Measurements from ENCODE around the gene NDUFA12.
"Not testable (repeated sequence)": the region's sequence is repeated elsewhere in the genome, so short reads cannot be mapped to it uniquely, and the experiment has no call there.

The NDUFA12 gene

DNA sequence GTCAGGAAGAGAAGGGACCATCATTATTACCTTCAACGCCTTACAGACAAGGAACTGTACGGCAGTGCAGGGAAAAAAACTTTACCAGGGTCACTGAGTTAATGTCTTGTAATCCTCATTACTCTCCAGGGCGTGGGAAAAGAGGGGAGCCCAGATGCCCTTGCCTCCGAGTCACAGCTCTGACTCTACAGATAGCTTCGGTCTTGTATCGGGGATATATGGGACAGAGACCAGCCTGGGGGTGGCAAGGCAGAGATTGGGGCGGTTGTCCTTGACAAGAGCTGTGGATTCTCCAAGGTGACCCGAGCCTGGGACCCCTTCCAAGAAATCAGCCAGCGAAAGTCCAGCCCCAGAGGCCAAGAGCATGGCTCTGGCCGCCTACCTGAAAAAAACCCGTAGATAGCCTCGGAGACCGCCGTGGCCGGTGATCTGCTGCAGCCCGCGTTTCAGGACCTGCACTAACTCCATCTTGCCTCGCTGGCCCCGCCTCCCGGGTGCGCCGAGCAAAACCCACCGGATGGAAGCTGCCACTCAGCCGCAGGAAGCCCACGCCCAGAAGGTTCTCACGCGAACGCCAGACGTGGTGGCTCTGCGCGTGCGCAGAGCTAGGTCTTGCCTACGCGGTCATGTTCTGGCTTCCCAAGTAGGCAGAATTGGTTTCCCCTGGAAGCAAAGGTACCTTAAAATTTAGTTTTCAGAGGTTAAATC is at the start of gene NDUFA12:
TSS of gene NDUFA12 (minus strand) at position 485 of the 708 bp plus-strand sequence. CDS start at position 468, 17 bp downstream.
- DNase-seq (ENCODE audit: extremely low read depth in 1 of 2, low read depth in 1 of 2), result peak; percentile 81 to 91

DNA sequence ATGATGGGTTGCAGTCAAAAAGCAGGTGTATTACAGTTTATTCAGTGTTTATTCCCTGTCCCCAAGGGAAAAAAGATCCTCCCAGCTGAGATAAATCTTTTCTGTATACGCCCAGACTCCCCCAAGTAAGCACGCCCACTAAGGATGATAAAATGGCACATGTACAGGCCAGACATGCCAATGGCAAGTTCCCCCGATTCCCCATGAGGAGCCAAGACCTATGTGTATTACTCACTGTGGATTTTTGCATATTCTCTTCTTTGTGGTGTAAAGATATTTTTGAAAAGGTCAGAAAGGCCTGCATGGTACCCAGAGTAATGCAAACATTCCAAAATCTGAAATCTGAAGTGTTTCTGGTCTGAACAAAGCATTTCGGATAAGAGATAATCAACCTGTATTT is 47.7 kb upstream of the NDUFA12 start:
- DNase-seq (ENCODE audit: extremely low read depth in 1 of 2, low read depth in 1 of 2), result no peak

GRCh38 chr12:95037906-95038305 is 34.4 kb upstream of the NDUFA12 start:
- no peak for DNase-seq (ENCODE audit: extremely low read depth in 1 of 2, low read depth in 1 of 2)

DNA sequence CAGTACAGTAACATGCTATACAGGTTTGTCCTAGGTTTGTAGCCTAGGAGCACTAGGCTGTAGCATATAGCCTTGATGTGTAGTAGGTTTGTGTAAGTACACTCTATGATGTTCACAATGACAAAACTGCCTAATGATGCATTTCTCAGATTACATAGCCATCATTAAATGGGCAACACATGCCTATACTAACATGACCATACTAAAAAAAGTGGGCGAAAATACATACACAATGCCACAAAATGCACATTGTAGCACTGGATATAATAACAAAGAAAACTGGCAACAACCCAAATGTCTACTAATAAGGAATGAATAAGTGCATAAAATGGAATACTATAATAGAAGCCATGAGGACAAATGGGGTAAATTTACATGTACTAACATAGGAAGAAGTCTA is 31.3 kb upstream of the NDUFA12 start:
- DNase-seq (ENCODE audit: extremely low read depth in 1 of 2, low read depth in 1 of 2), result no peak

DNA sequence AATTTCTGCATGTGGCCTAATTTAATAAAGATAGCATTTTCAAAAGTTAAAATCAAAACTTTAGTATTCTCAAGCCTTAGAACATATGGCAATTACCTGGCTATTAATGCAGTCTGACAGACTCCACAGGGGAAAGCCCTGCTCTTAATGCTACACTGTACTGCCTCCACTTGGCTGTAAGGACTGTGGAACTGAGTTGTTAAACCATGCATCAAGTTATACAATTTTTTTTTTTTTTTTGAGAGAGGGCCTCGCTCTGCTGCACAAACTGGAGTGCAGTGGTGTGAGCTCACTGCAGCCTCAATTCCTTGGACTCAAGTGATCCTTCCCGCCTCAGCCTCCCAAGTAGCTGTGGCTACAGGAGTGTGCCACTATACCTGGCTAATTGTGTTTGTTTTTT is 19.0 kb upstream of the NDUFA12 start:
- no peak for DNase-seq (ENCODE audit: extremely low read depth in 1 of 2, low read depth in 1 of 2)

GRCh38 chr12:95017482-95017881 is 14.0 kb upstream of the NDUFA12 start:
- DNase-seq (ENCODE audit: extremely low read depth in 1 of 2, low read depth in 1 of 2), result no peak

- DNase-seq (ENCODE audit: extremely low read depth in 1 of 2, low read depth in 1 of 2), result no peak
Observed at GRCh38 chr12:95016120-95016519, 12.6 kb upstream of the NDUFA12 start.

DNA sequence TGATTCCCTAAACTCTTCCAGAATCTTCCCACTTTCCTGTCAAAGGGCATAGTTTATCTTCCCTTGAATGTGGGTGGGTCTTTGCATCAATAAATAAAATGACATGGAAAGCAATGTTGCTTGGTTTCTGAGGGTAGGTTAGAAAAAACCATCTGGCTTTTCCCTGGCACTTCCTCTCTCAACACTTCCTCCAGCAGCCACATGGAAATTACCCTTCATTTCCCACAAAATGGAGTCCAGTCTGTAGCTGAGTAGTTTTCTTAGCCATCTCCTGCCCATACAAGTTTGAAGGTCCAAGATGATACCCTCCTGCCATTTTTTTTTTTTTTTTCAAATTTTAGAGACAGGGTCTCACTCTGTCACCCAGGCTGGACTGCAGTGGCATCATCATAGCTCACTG is 11.1 kb upstream of the NDUFA12 start:
- no peak for DNase-seq (ENCODE audit: extremely low read depth in 1 of 2, low read depth in 1 of 2)

DNA sequence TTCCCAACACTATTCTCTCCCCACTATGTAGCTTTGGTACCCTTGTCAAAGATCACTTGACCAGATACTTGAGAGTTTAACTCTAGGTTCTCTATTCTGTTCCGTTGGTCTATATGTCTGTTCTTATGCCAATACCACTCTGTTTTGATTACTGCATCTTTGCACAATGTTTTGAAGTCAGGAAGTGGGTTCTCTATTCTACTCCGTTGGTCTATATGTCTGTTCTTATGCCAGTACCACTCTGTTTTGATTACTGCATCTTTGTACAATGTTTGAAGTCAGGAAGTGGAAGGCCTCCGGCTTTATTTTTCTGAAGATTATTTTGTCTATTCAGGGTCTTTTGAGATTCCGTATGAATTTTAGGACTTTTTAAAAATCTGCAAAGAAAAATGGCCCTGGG is 2.7 kb upstream of the NDUFA12 start:
- DNase-seq (ENCODE audit: extremely low read depth in 1 of 2, low read depth in 1 of 2), result no peak

GRCh38 chr12:95004610-95005009 is 1.1 kb upstream of the NDUFA12 start:
- no peak for DNase-seq (ENCODE audit: extremely low read depth in 1 of 2, low read depth in 1 of 2)

GRCh38 chr12:95003921-95004272 is 400 bp upstream of the NDUFA12 start:
- DNase-seq (ENCODE audit: extremely low read depth in 1 of 2, low read depth in 1 of 2), result no peak

- no peak for DNase-seq (ENCODE audit: extremely low read depth in 1 of 2, low read depth in 1 of 2)
Observed at GRCh38 chr12:95002754-95003153, 743 bp downstream of the NDUFA12 start.

DNA sequence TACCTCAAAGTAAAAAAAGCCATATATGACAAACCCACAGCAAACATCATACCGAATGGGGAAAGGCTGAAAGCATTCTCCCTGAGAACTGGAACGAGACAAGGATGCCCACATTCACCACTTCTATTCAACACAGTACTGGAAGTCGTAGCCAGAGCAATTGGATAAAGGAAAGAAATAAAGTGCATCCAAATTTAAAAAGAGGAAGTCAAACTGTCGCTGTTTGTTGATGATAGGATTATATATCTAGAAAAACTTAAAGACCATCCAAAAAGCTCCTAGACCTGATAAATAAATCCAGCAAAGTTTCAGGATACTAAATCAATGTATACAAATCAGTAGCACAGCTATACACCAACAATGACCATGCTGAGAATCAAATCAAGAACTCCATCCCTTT is 5.2 kb downstream of the NDUFA12 start:
- DNase-seq (ENCODE audit: extremely low read depth in 1 of 2, low read depth in 1 of 2), result no peak

DNA sequence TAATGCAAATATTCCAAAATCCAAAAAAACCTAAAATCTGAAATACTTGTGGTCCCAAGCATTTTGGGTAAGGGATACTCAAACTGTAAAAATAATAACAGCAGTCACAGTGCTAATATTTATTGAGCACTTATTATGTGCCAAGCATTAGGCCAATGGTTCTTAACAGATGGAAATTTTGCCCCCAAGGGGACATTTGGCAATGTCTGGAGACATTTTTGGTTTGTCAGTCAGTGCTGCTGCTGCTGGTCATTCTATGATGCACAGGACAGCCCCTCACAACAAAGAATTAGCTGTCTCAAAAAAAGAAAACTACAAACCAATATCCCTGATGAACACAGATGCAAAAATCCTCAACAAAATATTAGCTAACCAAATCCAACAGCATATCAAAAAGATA is 5.8 kb downstream of the NDUFA12 start:
- DNase-seq (ENCODE audit: extremely low read depth in 1 of 2, low read depth in 1 of 2), result no peak

GRCh38 chr12:94997061-94997460 is 6.4 kb downstream of the NDUFA12 start:
- no peak for DNase-seq (ENCODE audit: extremely low read depth in 1 of 2, low read depth in 1 of 2)

GRCh38 chr12:94994312-94994711 is 9.2 kb downstream of the NDUFA12 start:
- DNase-seq (ENCODE audit: extremely low read depth in 1 of 2, low read depth in 1 of 2), result no peak

GRCh38 chr12:94993855-94994254 is 9.6 kb downstream of the NDUFA12 start:
- DNase-seq (ENCODE audit: extremely low read depth in 1 of 2, low read depth in 1 of 2), result not testable (repeated sequence)

DNA sequence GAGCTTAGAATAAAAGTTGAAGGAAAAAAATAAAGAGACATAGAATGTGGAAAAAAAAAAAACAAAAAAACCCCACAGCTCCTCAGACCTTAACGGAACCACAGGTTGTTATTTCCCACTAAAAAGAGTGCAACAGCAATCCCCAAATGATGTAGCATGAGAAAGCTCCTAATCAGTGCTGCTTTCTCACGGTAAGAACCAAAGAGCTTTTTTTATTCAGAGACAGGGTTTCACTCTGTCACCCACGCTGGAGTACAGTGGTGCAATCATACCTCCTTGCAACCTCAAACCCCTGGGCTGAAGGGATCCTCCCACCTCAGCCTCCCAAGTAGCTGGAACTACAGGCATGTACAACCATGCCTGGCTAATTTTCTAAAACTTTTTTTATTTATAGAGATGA is 13.3 kb downstream of the NDUFA12 start:
- DNase-seq (ENCODE audit: extremely low read depth in 1 of 2, low read depth in 1 of 2), result no peak

DNA sequence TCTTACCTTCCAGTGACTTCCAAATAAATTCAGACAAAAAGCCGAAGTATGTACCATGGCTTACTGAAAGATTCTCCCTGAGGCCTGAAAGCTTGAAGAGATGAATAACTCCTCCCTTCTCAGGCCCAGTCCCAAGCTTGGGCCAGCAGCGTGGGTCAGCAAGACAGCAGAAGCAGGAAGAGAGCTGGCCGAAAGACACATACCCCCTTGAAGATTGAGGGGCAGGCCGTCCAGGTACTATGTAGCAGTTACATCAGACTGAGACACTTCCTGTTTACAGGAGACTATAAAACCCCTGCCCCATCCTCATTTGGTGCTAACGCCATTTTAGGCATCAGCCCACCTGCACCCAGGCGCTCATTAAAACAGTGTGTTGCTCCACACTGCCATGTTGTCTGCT is 15.0 kb downstream of the NDUFA12 start:
- no peak for DNase-seq (ENCODE audit: extremely low read depth in 1 of 2, low read depth in 1 of 2)

DNA sequence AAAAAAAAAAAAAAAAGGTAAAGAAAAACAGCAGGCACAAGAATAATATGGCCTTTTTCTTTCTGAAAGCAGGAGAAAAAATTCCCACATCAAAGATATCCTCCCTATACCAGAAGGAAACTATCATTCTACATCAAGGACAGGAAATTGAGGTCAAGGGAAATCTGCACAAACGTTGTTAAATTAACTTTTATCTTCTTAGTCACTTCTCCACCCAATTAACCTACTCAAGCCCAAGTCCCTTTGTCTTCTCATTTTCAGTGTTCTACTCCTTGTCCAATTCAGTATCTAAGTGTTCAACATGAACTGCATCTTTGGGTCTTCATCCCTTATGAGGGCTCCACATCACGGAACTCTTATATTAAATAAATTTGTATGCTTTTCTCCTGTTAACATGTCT is 15.7 kb downstream of the NDUFA12 start:
- no peak for DNase-seq (ENCODE audit: extremely low read depth in 1 of 2, low read depth in 1 of 2)

- no peak for DNase-seq (ENCODE audit: extremely low read depth in 1 of 2, low read depth in 1 of 2)
Observed at GRCh38 chr12:94987076-94987669, 16.3 kb downstream of the NDUFA12 start.

DNA sequence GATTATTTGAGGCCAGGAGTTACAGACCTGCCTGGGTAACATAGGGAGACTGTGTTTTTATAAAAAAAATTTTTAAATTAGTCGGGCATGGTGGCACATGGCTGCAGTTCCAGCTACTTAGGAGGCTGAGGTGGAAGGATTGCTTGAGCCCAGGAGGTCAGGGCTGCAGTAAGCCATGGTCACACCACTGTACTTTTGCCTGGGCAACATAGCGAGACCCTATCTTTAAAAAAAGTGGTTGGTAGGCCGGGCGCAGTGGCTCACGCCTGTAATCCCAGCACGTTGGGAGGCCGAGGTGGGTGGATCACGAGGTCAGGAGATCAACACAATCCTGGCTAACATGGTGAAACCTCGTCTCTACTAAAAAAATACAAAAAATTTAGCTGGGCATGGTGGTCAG is 18.4 kb downstream of the NDUFA12 start:
- DNase-seq (ENCODE audit: extremely low read depth in 1 of 2, low read depth in 1 of 2), result not testable (repeated sequence)

DNA sequence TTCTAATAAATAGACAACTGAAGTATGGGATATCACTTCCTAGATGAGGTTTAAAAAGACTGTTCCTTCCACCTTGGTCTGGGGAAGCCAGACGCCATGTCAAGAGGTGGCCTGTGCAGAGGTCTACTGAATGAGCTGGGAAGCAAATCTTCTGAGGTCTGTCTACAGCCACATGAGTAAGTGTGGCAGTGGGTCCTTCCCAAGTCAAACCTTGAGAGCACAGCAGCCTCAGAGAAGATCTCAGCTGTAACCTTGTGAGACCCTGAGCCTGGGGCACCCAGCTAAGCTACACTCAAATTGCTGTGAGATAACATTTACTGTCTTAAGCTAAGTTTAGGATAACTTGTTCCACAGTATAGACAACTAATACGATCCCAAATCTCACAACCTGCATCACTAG is 20.2 kb downstream of the NDUFA12 start:
- no peak for DNase-seq (ENCODE audit: extremely low read depth in 1 of 2, low read depth in 1 of 2)
